ENCODE measurements around the gene ADAMTS13.

- no peak for TF ChIP-seq CTCF (conservative IDR thresholded peaks at IDR 0.05 in 1 of 2, IDR thresholded peaks at IDR 0.05 in 1 of 2; ENCODE audit: low read depth in 1 of 2, low read length in 2 of 2)
- no peak for TF ChIP-seq EZH2 (IDR thresholded peaks at IDR 0.05; ENCODE audit: low read length, missing control alignments)
Measured at GRCh38 chr9:133424187-133424586, 2.0 kb downstream of the ADAMTS13 start.
